HL-60 (cell line): ENCODE measurements around the gene ATRNL1.

Experiments
- POLR2AphosphoS5 ChIP-seq: IDR thresholded peaks from 2 replicates; pipeline ENCODE4 v1.6.1; 2012; ENCODE audit warnings: low read depth
- SPI1 ChIP-seq: IDR thresholded peaks from 2 replicates; pipeline ENCODE4 v1.6.1; 2012; ENCODE audit warnings: low read depth, mild to moderate bottlenecking, borderline replicate concordance
- TF ChIP-seq, protein P1 (sequence below): IDR thresholded peaks from one replicate; pipeline ENCODE4 v1.5.1; 2011; ENCODE audit warnings: low read length, control low read depth, inconsistent platforms; ENCODE audit not compliant: insufficient read depth
- TF ChIP-seq, protein P2 (sequence below): IDR thresholded peaks from 2 replicates; pipeline ENCODE4 v1.6.1; 2012; ENCODE audit warnings: low read depth; ENCODE audit not compliant: insufficient replicate concordance

- TF ChIP-seq, protein P1, sequence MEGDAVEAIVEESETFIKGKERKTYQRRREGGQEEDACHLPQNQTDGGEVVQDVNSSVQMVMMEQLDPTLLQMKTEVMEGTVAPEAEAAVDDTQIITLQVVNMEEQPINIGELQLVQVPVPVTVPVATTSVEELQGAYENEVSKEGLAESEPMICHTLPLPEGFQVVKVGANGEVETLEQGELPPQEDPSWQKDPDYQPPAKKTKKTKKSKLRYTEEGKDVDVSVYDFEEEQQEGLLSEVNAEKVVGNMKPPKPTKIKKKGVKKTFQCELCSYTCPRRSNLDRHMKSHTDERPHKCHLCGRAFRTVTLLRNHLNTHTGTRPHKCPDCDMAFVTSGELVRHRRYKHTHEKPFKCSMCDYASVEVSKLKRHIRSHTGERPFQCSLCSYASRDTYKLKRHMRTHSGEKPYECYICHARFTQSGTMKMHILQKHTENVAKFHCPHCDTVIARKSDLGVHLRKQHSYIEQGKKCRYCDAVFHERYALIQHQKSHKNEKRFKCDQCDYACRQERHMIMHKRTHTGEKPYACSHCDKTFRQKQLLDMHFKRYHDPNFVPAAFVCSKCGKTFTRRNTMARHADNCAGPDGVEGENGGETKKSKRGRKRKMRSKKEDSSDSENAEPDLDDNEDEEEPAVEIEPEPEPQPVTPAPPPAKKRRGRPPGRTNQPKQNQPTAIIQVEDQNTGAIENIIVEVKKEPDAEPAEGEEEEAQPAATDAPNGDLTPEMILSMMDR = no peak
- TF ChIP-seq SPI1 (no peak), POLR2AphosphoS5 (no peak)
- TF ChIP-seq, protein P2, sequence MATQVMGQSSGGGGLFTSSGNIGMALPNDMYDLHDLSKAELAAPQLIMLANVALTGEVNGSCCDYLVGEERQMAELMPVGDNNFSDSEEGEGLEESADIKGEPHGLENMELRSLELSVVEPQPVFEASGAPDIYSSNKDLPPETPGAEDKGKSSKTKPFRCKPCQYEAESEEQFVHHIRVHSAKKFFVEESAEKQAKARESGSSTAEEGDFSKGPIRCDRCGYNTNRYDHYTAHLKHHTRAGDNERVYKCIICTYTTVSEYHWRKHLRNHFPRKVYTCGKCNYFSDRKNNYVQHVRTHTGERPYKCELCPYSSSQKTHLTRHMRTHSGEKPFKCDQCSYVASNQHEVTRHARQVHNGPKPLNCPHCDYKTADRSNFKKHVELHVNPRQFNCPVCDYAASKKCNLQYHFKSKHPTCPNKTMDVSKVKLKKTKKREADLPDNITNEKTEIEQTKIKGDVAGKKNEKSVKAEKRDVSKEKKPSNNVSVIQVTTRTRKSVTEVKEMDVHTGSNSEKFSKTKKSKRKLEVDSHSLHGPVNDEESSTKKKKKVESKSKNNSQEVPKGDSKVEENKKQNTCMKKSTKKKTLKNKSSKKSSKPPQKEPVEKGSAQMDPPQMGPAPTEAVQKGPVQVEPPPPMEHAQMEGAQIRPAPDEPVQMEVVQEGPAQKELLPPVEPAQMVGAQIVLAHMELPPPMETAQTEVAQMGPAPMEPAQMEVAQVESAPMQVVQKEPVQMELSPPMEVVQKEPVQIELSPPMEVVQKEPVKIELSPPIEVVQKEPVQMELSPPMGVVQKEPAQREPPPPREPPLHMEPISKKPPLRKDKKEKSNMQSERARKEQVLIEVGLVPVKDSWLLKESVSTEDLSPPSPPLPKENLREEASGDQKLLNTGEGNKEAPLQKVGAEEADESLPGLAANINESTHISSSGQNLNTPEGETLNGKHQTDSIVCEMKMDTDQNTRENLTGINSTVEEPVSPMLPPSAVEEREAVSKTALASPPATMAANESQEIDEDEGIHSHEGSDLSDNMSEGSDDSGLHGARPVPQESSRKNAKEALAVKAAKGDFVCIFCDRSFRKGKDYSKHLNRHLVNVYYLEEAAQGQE = no peak
Observed at GRCh38 chr10:115996031-115996430, 902.9 kb downstream of the ATRNL1 start.
